ENCODE data around the gene CHGA.

DNA sequence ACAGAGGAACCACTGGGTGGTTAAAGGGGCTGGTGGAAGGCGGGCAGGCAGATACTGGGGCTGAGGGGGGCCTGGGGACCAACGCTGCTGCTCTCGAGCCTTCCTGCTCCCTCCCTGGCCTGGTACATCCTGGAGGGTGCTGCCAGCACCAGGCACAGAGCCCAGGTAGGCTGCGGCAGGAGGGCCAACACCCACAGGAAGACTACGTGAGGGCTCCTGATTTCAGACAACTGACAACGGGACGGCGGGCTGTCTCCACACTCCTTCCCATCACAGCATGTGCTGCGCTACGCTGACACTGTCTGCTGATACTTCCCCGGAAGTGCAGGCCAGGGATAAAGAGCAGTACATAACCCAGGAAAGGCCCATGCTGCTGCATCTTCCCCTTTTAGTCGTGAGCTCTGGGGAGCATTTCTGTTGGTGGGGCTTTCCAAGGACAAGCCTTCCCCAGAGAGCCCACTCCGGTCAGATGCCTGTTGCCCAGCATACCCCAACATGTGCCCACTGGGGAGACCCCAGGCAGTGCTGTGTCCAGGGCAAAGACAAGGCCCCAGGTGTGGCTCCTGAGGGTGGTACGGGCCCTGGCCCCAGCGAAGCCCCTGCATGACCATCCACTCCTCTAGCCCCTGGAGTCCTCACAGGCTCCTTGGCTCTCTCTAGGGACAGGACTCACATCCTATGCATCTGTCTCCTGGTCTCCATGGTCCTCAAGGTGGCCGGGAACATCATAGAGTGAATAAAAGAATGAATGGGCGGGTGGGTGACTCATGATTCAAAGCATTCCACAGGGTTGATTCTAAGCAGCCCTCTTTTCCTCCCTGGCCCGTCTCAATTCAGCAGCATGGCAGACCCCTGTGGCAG is 38.0 kb downstream of the CHGA start:
- TF ChIP-seq, protein P1, sequence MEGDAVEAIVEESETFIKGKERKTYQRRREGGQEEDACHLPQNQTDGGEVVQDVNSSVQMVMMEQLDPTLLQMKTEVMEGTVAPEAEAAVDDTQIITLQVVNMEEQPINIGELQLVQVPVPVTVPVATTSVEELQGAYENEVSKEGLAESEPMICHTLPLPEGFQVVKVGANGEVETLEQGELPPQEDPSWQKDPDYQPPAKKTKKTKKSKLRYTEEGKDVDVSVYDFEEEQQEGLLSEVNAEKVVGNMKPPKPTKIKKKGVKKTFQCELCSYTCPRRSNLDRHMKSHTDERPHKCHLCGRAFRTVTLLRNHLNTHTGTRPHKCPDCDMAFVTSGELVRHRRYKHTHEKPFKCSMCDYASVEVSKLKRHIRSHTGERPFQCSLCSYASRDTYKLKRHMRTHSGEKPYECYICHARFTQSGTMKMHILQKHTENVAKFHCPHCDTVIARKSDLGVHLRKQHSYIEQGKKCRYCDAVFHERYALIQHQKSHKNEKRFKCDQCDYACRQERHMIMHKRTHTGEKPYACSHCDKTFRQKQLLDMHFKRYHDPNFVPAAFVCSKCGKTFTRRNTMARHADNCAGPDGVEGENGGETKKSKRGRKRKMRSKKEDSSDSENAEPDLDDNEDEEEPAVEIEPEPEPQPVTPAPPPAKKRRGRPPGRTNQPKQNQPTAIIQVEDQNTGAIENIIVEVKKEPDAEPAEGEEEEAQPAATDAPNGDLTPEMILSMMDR (IDR thresholded peaks at IDR 0.05) = no peak
- TF ChIP-seq ZFX (IDR thresholded peaks at IDR 0.05; ENCODE audit: borderline replicate concordance) = no peak
